Fibroblast of lung (primary cell): ENCODE results near the gene SNAPC3.

Source experiments
- CTCF ChIP-seq, 2 donors: IDR thresholded peaks in 1 of 2; conservative IDR thresholded peaks in 1 of 2; 1 replicate in 1 of 2; 2 replicates in 1 of 2; pipeline ENCODE4 v1.5.1; 2011 to 2012; ENCODE audit warnings: low read length in 2 of 2, control low read depth in 1 of 2, inconsistent platforms in 1 of 2, low read depth in 1 of 2, mild to moderate bottlenecking in 1 of 2
- EZH2 ChIP-seq: IDR thresholded peaks from 2 replicates; pipeline ENCODE4 v1.5.1; 2012; ENCODE audit warnings: low read length, control low read depth, mild to moderate bottlenecking; ENCODE audit errors: missing control alignments

- TF ChIP-seq CTCF (conservative IDR thresholded peaks at IDR 0.05 in 1 of 2, IDR thresholded peaks at IDR 0.05 in 1 of 2; ENCODE audit: low read depth in 1 of 2, low read length in 2 of 2) (no peak), EZH2 (no peak)
Measured at GRCh38 chr9:15430920-15431844, 8.5 kb downstream of the SNAPC3 start.
